PC-3 (cell line): Measurements from ENCODE around the gene ORAI2. TPM values are rescaled to one million over a fixed set of nuclear protein-coding genes. Genes with fewer than 3 reads are reported as not detected.
"Not testable (repeated sequence)": the region's sequence is repeated elsewhere in the genome, so short reads cannot be mapped to it uniquely, and the experiment has no call there.

ENCODE experiments used
- ATAC-seq: fragments of 200-7000 bp; cut with Tn5 transposase; 2 replicates; pipeline ENCODE4 v1.9.1; 2020; ENCODE audit warnings: mild to moderate bottlenecking, moderate library complexity
- BruUV-seq: library from RNA; stranded (reverse); fragments of 400-500 nt; replicated peaks from 2 replicates; lab custom pipeline; 2021; lab: Mats Ljungman, UMichigan
- CTCF ChIA-PET: fragments of 300-600 bp; sonication (Branson Sonifier 250); formaldehyde crosslinking; loops from one replicate; lab custom pipeline; 2022; ENCODE audit warnings: antibody characterized with exemption; lab: Charles Lee
- POLR2A ChIA-PET: fragments of 300-600 bp; sonication (Branson Sonifier 250); formaldehyde crosslinking; loops from one replicate; lab custom pipeline; 2022; ENCODE audit warnings: antibody characterized with exemption; ENCODE audit not compliant: unreplicated experiment; lab: Charles Lee
- DNase-seq: peaks from one replicate; pipeline ENCODE4 v3.0.0-alpha.2; 2015
- H2AFZ ChIP-seq: fragments of 300-600 bp; sonication (generic); 2 replicates; pipeline ENCODE4 v1.6.0; 2016; ENCODE audit warnings: antibody characterized with exemption, low read length
- H3F3A ChIP-seq: fragments of 300-600 bp; sonication (generic); one replicate; pipeline ENCODE4 v1.6.0; 2017; ENCODE audit warnings: antibody characterized with exemption, low read length, control low read depth, mild to moderate bottlenecking; ENCODE audit not compliant: unreplicated experiment
- H3K27ac ChIP-seq: fragments of 300-600 bp; sonication (generic); 2 replicates; pipeline ENCODE4 v1.5.1; 2016; ENCODE audit warnings: mild to moderate bottlenecking, low read length
- H3K27me3 ChIP-seq: fragments of 300-600 bp; sonication (generic); 2 replicates; pipeline ENCODE4 v1.6.1; 2016; ENCODE audit warnings: low read length, mixed read lengths
- H3K36me3 ChIP-seq: fragments of 300-600 bp; sonication (generic); 2 replicates; pipeline ENCODE4 v1.6.1; 2016; ENCODE audit warnings: low read depth, mixed run types, low read length, mixed read lengths
- H3K4me1 ChIP-seq: fragments of 300-600 bp; sonication (generic); 2 replicates; pipeline ENCODE4 v1.5.1; 2016; ENCODE audit warnings: low read length; ENCODE audit not compliant: insufficient read depth
- H3K4me2 ChIP-seq: fragments of 300-600 bp; sonication (generic); 2 replicates; pipeline ENCODE4 v1.6.0; 2016; ENCODE audit warnings: low read length
- H3K4me3 ChIP-seq: fragments of 300-600 bp; sonication (generic); 2 replicates; pipeline ENCODE4 v1.5.1; 2016; ENCODE audit warnings: mild to moderate bottlenecking, low read length, mixed read lengths
- H3K79me2 ChIP-seq: fragments of 300-600 bp; sonication (generic); 2 replicates; pipeline ENCODE4 v1.6.1; 2017; ENCODE audit warnings: low read length, mixed read lengths
- H3K9ac ChIP-seq: fragments of 300-600 bp; sonication (generic); 2 replicates; pipeline ENCODE4 v1.6.0; 2016; ENCODE audit warnings: mild to moderate bottlenecking, low read length
- H3K9me2 ChIP-seq: fragments of 300-600 bp; sonication (generic); replicated peaks from 2 replicates; pipeline ENCODE4 v1.6.1; 2016; ENCODE audit warnings: mixed run types, low read length, mixed read lengths
- H3K9me3 ChIP-seq: fragments of 300-600 bp; sonication (generic); 2 replicates; pipeline ENCODE4 v1.6.1; 2016; ENCODE audit warnings: low read length, mixed read lengths
- H4K20me1 ChIP-seq: fragments of 300-600 bp; sonication (generic); 2 replicates; pipeline ENCODE4 v1.6.1; 2016; ENCODE audit warnings: low read length, mixed read lengths
- EZH2 ChIP-seq: fragments of 300-600 bp; sonication (generic); IDR thresholded peaks from one replicate; pipeline ENCODE4 v1.6.1; 2017; ENCODE audit warnings: antibody characterized with exemption, mild to moderate bottlenecking, low read length; ENCODE audit not compliant: unreplicated experiment
- EZH2phosphoT487 ChIP-seq: fragments of 300-600 bp; sonication (generic); IDR thresholded peaks from 2 replicates; pipeline ENCODE4 v1.6.1; 2018; ENCODE audit warnings: mild to moderate bottlenecking, antibody characterized with exemption, low read length, borderline replicate concordance
- intact Hi-C: fragments of 100-400 bp; cut with micrococcal nuclease; formaldehyde crosslinking; loops from 2 replicates; pipeline ENCODE4 v1.9.0; 2023
- total RNA-seq: library from RNA; depleted of rRNA; stranded (reverse); fragments of >200 nt; gene quantifications from 2 replicates; pipeline ENCODE4 v1.2.3, GENCODE V29; 2014
- TF ChIP-seq, protein P1 (sequence below): fragments of 300-600 bp; sonication (generic); conservative IDR thresholded peaks from 2 replicates; pipeline ENCODE4 v1.5.1; 2017; ENCODE audit warnings: antibody characterized with exemption, low read depth, mild to moderate bottlenecking, low read length

The ORAI2 gene
- total RNA-seq, 1 experiment from 2014 or later = 20.8 TPM

DNA sequence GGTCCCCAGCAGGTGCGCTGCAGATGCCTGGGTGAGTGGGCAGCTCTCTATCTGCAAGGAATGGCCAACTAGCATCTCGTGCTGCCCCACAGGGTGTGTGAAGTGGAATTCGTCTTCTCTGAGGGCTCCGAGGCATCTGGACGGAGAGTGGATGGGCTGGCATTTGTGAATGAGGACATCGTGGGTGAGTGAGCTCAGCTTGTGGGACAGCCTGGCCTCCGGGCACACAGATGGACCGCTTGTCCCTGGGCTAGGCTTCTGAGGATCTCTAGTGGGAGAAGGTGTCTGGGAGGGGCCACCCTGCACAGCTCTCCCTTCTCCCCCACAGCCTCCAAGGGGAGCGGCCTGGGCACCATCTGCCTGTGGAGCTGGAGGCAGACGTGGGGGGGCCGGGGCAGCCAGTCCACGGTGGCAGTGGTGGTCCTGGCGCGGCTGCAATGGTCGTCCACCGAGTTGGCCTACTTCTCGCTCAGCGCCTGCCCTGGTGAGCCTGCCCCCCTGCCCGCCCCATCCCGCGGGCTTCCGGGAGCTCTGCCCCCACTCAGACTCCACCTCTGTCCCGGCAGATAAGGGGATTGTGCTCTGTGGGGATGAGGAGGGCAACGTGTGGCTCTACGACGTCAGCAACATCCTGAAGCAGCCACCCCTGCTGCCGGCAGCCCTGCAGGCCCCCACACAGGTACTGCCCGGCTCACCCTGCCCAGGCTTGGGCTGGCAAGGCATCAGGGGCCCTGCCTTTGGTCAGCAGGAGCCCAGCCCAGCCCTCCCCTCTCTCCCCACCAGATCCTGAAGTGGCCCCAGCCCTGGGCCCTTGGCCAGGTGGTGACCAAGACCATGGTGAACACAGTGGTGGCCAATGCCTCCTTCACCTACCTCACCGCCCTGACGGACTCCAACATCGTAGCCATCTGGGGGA lies 39.0 kb downstream of the ORAI2 start:
- BruUV-seq = TSS peak; percentile 12
- Histone ChIP-seq H3K27me3 (no peaks in the 10 kb centered on the region), H4K20me1 (no peaks in the 10 kb centered on the region), H3K36me3 (no peaks in the 10 kb centered on the region; the same call in 1 of the 2 replicates), H3K9me2 (no peaks in the 10 kb centered on the region), H3K9me3 (no peaks in the 10 kb centered on the region), H3K79me2 (no peaks in the 10 kb centered on the region), H3F3A (no peaks in the 10 kb centered on the region), H3K4me1 (no peaks in the 10 kb centered on the region), H3K4me3 (no peak overlapping the region), H3K4me2 (no peak overlapping the region), H2AFZ (no peak overlapping the region), H3K27ac (no peak overlapping the region), H3K9ac (no peak overlapping the region)
- ATAC-seq (no peak; the same call in 1 of the 2 replicates), DNase-seq (no peak)
- TF ChIP-seq, protein P1, sequence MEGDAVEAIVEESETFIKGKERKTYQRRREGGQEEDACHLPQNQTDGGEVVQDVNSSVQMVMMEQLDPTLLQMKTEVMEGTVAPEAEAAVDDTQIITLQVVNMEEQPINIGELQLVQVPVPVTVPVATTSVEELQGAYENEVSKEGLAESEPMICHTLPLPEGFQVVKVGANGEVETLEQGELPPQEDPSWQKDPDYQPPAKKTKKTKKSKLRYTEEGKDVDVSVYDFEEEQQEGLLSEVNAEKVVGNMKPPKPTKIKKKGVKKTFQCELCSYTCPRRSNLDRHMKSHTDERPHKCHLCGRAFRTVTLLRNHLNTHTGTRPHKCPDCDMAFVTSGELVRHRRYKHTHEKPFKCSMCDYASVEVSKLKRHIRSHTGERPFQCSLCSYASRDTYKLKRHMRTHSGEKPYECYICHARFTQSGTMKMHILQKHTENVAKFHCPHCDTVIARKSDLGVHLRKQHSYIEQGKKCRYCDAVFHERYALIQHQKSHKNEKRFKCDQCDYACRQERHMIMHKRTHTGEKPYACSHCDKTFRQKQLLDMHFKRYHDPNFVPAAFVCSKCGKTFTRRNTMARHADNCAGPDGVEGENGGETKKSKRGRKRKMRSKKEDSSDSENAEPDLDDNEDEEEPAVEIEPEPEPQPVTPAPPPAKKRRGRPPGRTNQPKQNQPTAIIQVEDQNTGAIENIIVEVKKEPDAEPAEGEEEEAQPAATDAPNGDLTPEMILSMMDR = no peak
- TF ChIP-seq EZH2phosphoT487 (no peak), EZH2 (no peak)
- POLR2A ChIA-PET = interaction anchor here (0.6 kb wide), 1 partner anchor 102 kb away, joined by 9 read pairs; no protein-coding TSS in a partner anchor
- intact Hi-C loops = no loop called here
- CTCF ChIA-PET = no interaction called here

DNA sequence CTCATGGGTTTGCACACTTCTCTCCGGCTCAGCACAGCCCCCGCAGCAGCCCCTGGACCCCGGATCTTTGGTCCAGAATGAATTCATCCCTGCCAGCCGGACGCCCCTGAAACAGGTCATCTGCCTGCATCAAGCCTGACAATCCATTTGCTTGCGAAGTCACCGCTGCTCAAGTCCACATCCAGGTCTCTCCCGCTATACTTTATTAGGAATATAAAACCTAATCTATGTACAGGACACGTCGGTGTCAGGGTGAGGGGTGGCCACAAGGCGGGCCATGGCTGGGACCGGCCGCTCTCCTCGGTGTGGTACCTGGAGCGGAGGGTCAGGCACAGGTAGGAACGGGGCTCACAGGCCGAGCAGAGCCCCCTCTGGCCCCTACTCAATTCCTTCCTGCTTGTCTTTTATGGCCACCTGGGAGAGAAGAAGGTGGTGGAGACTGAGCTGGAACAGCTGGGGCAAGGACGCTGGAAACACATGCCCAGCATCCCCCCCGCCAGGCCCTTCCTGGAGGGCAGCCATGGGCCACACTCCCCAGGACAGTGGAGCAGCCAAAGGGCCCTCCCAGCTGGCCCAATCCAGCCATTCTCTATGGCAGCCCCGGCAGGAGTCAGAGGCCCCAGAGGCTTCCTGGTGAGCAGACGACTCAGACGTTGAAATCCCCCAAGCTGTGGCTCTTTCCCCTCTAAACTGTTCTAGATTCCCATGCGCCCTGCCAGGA lies 40.1 kb downstream of the ORAI2 start:
- Histone ChIP-seq H3K36me3 (no peaks in the 10 kb centered on the region; the same call in 1 of the 2 replicates), H3K9ac (no peak overlapping the region), H3K79me2 (no peaks in the 10 kb centered on the region), H3K4me3 (no peak overlapping the region), H3K27ac (no peak overlapping the region), H3K9me2 (no peaks in the 10 kb centered on the region), H3K9me3 (no peaks in the 10 kb centered on the region), H4K20me1 (no peaks in the 10 kb centered on the region), H3K4me2 (no peak overlapping the region), H3F3A (no peaks in the 10 kb centered on the region), H3K4me1 (no peaks in the 10 kb centered on the region), H2AFZ (no peak overlapping the region), H3K27me3 (no peaks in the 10 kb centered on the region)
- ATAC-seq (no peak), DNase-seq (no peak)
- POLR2A ChIA-PET = no interaction called here
- TF ChIP-seq EZH2phosphoT487 (no peak), EZH2 (no peak)
- TF ChIP-seq, protein P1 = no peak
- CTCF ChIA-PET = no interaction called here
- intact Hi-C loops = no loop called here
- no TSS peak for BruUV-seq

DNA sequence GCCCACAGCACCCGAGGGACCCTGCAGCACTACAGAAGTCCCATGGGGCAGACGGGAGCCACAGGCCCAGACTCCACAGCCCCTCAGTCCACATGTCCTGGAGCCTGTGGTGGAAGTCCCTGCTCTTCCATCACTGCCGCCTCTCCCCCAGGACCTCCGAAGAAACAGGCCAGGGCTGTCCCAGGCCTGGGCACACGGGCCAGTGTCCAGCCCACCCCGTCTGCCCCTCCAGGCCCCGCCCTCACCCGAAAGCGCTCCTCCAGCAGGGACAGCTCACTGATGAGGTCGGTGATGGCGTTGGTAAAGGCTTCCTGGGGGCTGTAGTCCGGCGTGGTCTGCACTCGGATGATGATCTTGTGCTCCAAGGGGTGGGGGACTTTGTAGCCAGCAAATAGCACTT lies 40.7 kb downstream of the ORAI2 start:
- H3F3A ChIP-seq, BruUV-seq, DNase-seq, ATAC-seq, intact Hi-C loops, H3K27me3 ChIP-seq, H3K4me3 ChIP-seq, H3K9me2 ChIP-seq, H2AFZ ChIP-seq, H3K9me3 ChIP-seq, H3K4me1 ChIP-seq, H4K20me1 ChIP-seq, H3K4me2 ChIP-seq, CTCF ChIA-PET, H3K79me2 ChIP-seq, H3K27ac ChIP-seq, H3K36me3 ChIP-seq, H3K9ac ChIP-seq, POLR2A ChIA-PET: not testable (repeated sequence)

DNA sequence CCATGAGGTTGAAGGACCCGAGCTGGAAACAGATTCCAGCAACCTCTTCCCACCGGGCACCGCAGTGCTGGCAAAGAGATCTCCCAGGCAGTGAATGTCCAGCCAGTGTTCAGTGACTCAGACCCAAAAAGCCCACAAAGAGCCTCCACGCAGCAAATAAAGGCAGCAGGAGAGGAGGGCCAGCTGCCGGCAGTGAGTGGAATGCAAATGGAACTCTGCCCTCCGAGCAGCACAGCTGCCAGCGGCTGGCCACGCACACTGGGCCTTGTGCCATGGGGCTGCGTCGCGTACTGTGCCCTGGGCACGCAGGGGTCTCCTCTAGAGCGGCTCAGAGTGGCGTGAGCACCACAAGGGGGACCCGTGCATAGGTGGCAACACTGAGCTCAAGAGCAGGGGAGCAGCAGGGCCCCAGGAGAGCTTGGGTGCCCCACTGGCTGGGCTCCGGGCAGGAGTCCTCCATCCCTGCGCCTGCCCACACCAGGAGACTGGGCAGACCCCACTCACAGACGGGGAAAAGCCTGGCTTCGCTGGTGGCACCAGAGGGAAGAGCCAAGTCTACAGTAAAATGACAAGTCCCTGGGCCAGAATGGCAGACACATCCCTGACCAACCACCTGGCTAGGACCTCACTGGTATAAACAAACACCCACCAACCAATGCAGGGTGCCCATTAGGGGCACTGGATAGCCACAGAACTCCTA lies 41.5 kb downstream of the ORAI2 start:
- H3K4me2 ChIP-seq, H3K79me2 ChIP-seq, H2AFZ ChIP-seq, CTCF ChIA-PET, H3K4me3 ChIP-seq, H3K9ac ChIP-seq, H3K9me3 ChIP-seq, DNase-seq, H3K27me3 ChIP-seq, intact Hi-C loops, H3K4me1 ChIP-seq, BruUV-seq, H3K27ac ChIP-seq, H4K20me1 ChIP-seq, POLR2A ChIA-PET, ATAC-seq, H3K36me3 ChIP-seq, H3F3A ChIP-seq, H3K9me2 ChIP-seq: not testable (repeated sequence)
